Bronchial epithelial cell (primary cell): Measurements from ENCODE around the gene PRCD. TPM values are rescaled to one million over a fixed set of nuclear protein-coding genes. Genes with fewer than 3 reads are reported as not detected.

Experiments
- DNase-seq: peaks from one replicate; pipeline ENCODE4 v3.0.0-alpha.2; 2010; ENCODE audit warnings: low read depth
- FAIRE-seq: peaks from 2 replicates; lab custom pipeline; 2011; peaks lifted over from hg19 to GRCh38; lab: Jason Lieb, UNC
- H3K27me3 ChIP-seq: 2 replicates; pipeline ENCODE4 v1.5.1; 2011; ENCODE audit warnings: low read length; ENCODE audit not compliant: control insufficient read depth, insufficient read depth
- H3K36me3 ChIP-seq: 2 replicates; pipeline ENCODE4 v1.5.1; 2011; ENCODE audit warnings: low read length; ENCODE audit not compliant: control insufficient read depth, insufficient read depth
- H3K4me3 ChIP-seq: 2 replicates; pipeline ENCODE4 v1.5.1; 2011; ENCODE audit warnings: mild to moderate bottlenecking, low read depth, low read length, control low read depth
- CTCF ChIP-seq: IDR thresholded peaks from 2 replicates; pipeline ENCODE4 v1.5.1; 2011; ENCODE audit warnings: mild to moderate bottlenecking, moderate library complexity, low read length, control low read depth, inconsistent platforms; ENCODE audit not compliant: insufficient read depth, severe bottlenecking
- total RNA-seq: library from RNA; depleted of rRNA; stranded (reverse); fragments of >200 nt; gene quantifications from 2 replicates; pipeline ENCODE4 v1.2.1, GENCODE V29; 2014

Gene PRCD
- total RNA-seq, 1 donor from 2014 or later: not detected

GRCh38 chr17:76549539-76549938 is 9.7 kb downstream of the PRCD start:
- H3K4me3 ChIP-seq: peak overlapping the region; percentile 28
- FAIRE-seq: no peak

DNA sequence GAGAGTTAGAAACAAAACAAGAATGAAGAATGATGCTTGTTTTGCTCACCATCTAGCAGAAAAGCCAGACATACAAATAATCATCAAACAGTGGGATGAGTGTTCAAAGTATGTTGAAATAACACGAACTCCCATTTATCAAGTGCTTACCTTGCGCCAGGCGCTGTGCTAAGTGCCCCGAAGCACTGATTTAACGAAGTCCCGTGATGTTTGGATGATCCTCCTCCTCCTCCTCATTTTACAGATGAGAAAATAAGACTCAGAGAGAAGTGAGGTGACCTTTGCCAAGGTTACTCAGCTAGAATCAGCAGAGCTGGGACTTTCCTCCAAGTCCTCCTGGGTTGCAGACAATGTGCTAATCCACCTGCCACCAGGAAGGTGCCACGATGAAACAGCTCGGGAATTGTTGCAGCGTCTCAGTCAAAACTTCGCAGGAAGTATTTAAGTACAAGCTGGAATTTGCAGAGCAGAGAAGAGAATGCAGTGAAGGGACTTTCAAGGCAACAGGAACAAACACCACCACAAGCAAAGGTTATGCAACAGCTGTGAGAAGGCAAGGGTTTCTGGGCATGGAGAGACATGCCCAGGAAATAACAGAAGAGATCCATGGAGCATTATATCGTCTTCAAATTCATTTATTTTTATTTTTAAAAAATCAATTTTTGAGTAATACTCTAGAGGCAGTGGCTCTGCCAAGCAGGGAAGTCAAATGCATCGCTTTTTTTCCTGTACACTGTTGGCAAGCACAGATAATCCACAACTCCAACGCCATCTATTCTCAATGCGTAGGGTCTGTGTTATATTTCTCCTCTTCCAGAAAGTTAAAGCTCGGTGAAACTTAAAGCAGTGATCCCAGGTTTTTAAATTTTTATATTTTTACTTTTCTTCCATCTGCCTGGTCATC is 11.1 kb downstream of the PRCD start:
- FAIRE-seq: peak; percentile 18
- TF ChIP-seq CTCF: no peak
- H3K27me3 ChIP-seq: no peaks in the 10 kb centered on the region
- H3K4me3 ChIP-seq: peak overlapping the region; percentile 28
- peak; percentile 95 for DNase-seq
- peaks cover 2% of the 10 kb centered on the region for H3K36me3 ChIP-seq

More at GRCh38 chr17:76549539-76549938, 9.7 kb downstream of the PRCD start:
- H3K36me3 ChIP-seq: peaks cover 3% of the 10 kb centered on the region
- DNase-seq: no peak
- H3K27me3 ChIP-seq: no peaks in the 10 kb centered on the region
- no peak for TF ChIP-seq CTCF

GRCh38 chr17:76551685-76552084 is 11.8 kb downstream of the PRCD start:
- H3K27me3 ChIP-seq: no peaks in the 10 kb centered on the region
- DNase-seq: no peak
- no peak for FAIRE-seq
- H3K36me3 ChIP-seq: peaks cover 2% of the 10 kb centered on the region
- TF ChIP-seq CTCF: no peak
- no peak overlapping the region for H3K4me3 ChIP-seq

GRCh38 chr17:76553178-76553908 is 13.5 kb downstream of the PRCD start:
- H3K36me3 ChIP-seq: peaks cover 2% of the 10 kb centered on the region
- TF ChIP-seq CTCF: no peak
- DNase-seq: no peak
- H3K27me3 ChIP-seq: no peaks in the 10 kb centered on the region
- H3K4me3 ChIP-seq: no peak overlapping the region
- FAIRE-seq: no peak

DNA sequence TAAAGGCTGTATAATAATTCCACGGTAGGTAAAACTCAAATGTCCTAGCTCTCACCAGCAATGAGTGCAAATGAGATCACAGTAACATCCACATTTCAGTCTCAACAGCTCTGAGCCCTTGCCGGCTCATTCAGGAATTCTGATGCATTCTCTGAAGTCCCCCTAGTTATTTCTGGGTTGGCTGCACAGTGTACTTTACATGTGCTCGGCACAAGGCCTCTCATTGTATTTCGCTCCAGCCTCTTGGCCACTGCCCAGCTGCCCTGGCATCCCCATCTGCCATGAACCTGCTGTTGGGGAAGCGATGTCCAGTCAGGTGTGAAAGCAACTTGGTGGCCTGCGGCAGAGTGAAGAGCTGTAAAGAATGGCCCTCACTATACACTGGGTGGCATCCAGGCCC is 14.3 kb downstream of the PRCD start:
- no peaks in the 10 kb centered on the region for H3K27me3 ChIP-seq
- no peak for DNase-seq
- FAIRE-seq: no peak
- no peak overlapping the region for H3K4me3 ChIP-seq
- H3K36me3 ChIP-seq: peaks cover 2% of the 10 kb centered on the region
- TF ChIP-seq CTCF: no peak
